GM10266 (cell line): ENCODE data around the gene DOK6.

Experiments
- DNase-seq: peaks from one replicate; pipeline ENCODE4 v3.0.0; 2012; ENCODE audit errors: extremely low spot score
- TF ChIP-seq, protein P1 (sequence below): IDR thresholded peaks from 2 replicates; pipeline ENCODE4 v1.5.1; 2012; ENCODE audit warnings: mild to moderate bottlenecking, low read depth; ENCODE audit not compliant: control insufficient read depth, insufficient read depth; ENCODE audit errors: missing control alignments

DOK6 gene

DNA sequence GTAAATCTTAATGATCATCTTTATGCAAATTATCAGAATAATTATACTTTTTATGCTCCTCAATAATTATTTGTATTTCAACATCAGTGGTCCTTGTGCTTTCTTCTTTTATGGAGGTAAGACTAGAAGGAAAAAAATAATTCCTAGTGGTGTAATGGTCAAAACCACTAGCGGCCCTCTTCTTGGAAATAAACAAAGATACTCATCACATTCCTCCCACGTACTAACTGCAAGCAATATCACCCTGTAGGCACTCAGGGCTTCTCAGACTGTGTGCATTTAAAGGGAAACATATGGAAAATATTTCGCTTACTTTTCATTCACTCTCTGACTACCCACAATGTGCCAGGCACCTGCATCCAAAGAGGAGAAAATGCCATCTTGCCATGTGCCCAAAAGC, 263.7 kb downstream of the DOK6 start:
- TF ChIP-seq, protein P1, sequence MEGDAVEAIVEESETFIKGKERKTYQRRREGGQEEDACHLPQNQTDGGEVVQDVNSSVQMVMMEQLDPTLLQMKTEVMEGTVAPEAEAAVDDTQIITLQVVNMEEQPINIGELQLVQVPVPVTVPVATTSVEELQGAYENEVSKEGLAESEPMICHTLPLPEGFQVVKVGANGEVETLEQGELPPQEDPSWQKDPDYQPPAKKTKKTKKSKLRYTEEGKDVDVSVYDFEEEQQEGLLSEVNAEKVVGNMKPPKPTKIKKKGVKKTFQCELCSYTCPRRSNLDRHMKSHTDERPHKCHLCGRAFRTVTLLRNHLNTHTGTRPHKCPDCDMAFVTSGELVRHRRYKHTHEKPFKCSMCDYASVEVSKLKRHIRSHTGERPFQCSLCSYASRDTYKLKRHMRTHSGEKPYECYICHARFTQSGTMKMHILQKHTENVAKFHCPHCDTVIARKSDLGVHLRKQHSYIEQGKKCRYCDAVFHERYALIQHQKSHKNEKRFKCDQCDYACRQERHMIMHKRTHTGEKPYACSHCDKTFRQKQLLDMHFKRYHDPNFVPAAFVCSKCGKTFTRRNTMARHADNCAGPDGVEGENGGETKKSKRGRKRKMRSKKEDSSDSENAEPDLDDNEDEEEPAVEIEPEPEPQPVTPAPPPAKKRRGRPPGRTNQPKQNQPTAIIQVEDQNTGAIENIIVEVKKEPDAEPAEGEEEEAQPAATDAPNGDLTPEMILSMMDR = no peak
- DNase-seq = no peak

DNA sequence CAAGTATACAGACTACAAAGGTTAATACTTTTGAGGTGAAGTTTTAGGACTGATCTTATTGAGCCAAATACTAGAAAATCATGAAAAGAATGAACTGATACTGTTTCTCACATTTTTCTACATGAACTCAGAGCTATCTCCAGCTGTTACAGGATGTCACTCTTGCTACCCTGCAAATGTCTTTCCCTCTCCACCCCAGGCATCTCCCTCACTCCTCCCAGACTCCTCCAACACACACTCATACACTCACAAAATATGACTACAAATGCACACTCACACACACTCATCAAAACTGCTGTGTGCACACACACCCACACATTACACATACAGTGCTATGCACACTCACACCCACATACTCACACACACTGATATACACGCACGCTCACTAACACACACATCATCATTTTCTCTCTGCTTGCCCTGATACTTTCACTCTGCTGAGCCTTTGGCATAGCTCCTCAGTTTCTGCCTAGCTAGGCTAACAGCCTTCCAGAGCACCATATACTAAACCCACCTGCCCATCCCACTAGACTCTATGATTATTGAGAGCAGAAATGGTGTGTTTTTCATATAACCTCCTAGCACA, 273.7 kb downstream of the DOK6 start:
- no peak for DNase-seq
- TF ChIP-seq, protein P1 = no peak

DNA sequence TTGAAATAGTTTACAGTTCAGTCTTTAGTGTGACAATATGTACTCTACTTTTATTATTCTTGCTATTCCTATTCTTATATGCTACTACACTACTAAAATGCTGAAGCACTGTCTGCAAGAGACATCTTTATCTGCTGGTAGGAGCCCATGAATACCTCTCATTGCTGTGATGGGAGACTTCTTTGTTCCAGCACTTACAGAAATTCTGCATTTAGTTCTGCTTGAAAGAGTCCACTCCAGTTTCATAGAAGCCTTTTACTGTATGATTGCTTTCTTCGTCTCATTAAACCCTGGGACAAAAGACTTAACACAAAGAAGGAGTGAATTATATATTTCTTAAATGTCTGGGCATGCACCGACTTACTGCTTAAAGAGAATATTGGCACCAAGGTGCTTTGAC, 274.3 kb downstream of the DOK6 start:
- TF ChIP-seq, protein P1 = no peak
- DNase-seq = no peak

DNA sequence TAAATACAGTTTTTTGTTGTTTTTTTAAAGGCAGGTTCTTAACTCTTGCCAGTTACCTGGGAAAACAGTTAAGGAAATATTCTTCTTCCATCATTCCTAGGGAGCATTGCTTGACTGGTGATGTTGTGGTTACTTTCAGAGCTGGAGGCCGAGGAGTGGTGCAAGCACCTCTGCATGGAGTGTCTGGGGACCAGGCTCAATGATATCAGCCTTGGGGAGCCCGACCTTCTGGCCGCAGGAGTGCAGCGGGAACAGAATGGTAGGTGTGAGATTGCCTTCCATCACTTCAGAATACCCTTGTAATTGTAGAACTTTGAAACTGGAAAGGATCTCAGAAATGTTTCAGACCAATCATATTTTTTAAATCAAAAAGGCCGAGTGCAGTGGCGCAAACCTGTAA, 276.9 kb downstream of the DOK6 start:
- TF ChIP-seq, protein P1 = no peak
- no peak for DNase-seq

DNA sequence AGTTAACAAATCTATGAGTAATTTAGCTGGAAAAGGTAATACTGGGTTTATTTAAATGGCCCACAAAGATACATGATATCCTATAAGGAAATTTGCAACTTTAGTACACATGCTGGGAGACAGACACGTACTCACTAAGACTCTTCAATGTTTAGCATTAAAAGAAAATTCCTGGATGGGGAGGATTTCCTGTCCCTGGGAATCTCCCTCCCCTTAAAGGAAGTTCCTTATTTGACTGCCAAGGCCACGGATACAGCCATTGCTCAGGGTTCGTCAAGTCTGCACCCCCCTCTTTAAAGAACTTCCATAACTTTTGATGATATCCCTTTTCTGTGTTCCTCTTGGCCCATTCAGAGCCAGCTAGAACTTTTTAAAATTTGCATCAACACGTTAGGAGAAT, 279.4 kb downstream of the DOK6 start:
- TF ChIP-seq, protein P1 = no peak
- DNase-seq = no peak

DNA sequence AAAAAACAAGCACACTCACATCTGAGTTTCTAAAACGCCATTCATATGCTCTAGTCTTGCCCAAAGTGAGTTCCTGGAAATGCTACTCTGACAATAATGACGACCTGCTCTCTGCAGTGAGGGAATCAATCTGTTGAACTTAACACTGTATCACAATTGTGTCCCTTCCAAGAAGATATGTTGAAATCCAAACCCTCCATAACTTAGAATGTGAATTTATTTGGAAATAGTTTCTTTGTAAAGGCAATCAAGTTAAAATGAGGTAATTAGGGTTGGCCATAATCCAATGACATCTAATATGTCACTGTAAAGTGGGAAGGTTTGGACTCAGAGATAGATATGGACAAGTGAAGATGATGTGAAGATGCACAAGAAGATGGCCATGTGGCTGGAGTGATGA, 282.5 kb downstream of the DOK6 start:
- DNase-seq = no peak
- TF ChIP-seq, protein P1 = no peak

DNA sequence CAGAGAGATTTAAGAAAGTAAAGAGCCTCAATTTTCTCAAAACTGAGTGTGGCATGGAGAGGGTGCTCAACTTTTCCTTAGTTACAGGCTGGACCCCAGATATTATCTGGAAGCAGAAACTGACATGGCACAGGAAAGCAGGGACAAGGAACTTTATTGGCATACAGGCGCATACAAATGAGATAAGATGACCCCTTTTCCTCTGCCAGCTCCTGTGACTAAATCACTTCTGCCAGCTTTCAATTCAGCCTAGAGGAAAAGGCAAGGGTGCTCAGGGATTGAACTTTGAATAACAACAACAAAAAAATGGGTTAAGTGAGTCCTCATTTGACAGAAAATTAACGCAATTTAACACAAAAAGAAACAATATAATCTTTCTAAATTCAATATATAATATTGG, 284.1 kb downstream of the DOK6 start:
- DNase-seq = no peak
- TF ChIP-seq, protein P1 = no peak
